ENCODE data around the gene CFAP77. TPM values are rescaled to one million over a fixed set of nuclear protein-coding genes. Genes with fewer than 3 reads are reported as not detected.

Gene CFAP77
- total RNA-seq, 1 donor from 2014 or later = 0.36 TPM

DNA sequence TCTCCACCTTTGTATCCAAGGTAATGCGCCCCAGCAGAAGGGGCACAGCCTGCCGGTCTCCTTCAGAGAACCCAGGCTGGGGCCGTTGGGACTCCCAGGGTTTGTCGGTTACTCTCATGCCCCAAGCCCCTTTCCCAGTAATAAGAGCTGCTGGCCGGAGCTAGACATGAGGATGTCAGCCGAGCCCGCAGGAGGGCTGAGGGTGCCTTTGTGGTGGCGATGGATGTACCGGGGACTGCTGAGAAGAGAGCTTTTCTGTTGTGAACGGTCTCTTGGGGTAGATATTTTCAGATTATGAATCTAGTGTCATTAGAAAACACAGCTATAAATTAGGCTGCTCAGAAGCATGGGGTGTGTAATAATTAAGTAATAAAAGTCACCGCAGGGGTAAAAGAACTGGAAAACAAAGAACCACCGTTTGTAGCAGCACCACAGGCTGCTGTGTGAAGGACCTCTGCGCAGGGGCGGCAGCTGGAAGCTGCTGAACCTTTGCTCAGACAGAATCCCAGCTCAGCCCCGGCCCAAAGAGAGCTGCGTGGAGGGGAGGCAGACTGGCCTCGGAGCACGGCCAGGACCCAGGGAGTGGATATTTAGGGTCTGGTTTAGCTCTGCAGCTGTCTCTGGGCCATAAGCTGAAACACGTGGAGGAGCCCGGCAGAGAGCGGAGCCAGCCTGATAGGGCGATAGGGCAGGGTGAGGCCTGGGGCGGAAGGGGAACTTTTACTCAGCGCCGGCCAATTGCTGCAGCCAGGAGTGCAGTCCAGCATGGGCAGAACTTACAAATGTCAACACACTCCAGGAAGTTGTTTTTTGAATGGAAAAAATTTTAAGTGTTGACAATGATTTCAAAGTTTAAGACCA lies 121.9 kb downstream of the CFAP77 start:
- H3K4me3 Mint-ChIP-seq (ENCODE audit: unreplicated experiment) = no peak overlapping the region
- Histone ChIP-seq H3K4me1 (ENCODE audit: insufficient read depth, low read length) (no peaks in the 10 kb centered on the region), H2AFZ (ENCODE audit: low read depth, low read length) (no peak overlapping the region), H4K20me1 (ENCODE audit: insufficient read depth, low read length) (no peaks in the 10 kb centered on the region), H3K36me3 (ENCODE audit: insufficient read depth, low read length) (no peaks in the 10 kb centered on the region), H3K4me2 (ENCODE audit: low read length) (no peak overlapping the region), H3K27me3 (ENCODE audit: insufficient read depth, low read length) (peaks cover 4% of the 10 kb centered on the region), H3K79me2 (ENCODE audit: insufficient read depth, low read length) (no peaks in the 10 kb centered on the region), H3K4me3 (ENCODE audit: insufficient read depth, low read depth, low read length) (no peak overlapping the region), H3K9ac (ENCODE audit: low read length) (no peak overlapping the region), H3K27ac (ENCODE audit: low read depth, low read length) (no peak overlapping the region), H3K9me3 (ENCODE audit: insufficient read depth, low read depth, low read length) (no peaks in the 10 kb centered on the region)
- no peak overlapping the region for H3K27ac Mint-ChIP-seq (ENCODE audit: unreplicated experiment)
- no peak for DNase-seq (ENCODE audit: low read depth)
- FAIRE-seq = no peak
- TF ChIP-seq, protein P1, sequence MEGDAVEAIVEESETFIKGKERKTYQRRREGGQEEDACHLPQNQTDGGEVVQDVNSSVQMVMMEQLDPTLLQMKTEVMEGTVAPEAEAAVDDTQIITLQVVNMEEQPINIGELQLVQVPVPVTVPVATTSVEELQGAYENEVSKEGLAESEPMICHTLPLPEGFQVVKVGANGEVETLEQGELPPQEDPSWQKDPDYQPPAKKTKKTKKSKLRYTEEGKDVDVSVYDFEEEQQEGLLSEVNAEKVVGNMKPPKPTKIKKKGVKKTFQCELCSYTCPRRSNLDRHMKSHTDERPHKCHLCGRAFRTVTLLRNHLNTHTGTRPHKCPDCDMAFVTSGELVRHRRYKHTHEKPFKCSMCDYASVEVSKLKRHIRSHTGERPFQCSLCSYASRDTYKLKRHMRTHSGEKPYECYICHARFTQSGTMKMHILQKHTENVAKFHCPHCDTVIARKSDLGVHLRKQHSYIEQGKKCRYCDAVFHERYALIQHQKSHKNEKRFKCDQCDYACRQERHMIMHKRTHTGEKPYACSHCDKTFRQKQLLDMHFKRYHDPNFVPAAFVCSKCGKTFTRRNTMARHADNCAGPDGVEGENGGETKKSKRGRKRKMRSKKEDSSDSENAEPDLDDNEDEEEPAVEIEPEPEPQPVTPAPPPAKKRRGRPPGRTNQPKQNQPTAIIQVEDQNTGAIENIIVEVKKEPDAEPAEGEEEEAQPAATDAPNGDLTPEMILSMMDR (IDR thresholded peaks at IDR 0.05; ENCODE audit: insufficient read depth, low read depth, low read length) = no peak
- TF ChIP-seq EZH2 (IDR thresholded peaks at IDR 0.05; ENCODE audit: insufficient read depth, low read length) = no peak
- H3K9me3 Mint-ChIP-seq (ENCODE audit: unreplicated experiment) = peaks cover 3% of the 10 kb centered on the region
- H3K36me3 Mint-ChIP-seq (ENCODE audit: low read depth, unreplicated experiment) = no peaks in the 10 kb centered on the region
- no peaks in the 10 kb centered on the region for H3K4me1 Mint-ChIP-seq (ENCODE audit: low read depth, unreplicated experiment)
- peaks cover 5% of the 10 kb centered on the region for H3K27me3 Mint-ChIP-seq (ENCODE audit: low read depth, unreplicated experiment)

DNA sequence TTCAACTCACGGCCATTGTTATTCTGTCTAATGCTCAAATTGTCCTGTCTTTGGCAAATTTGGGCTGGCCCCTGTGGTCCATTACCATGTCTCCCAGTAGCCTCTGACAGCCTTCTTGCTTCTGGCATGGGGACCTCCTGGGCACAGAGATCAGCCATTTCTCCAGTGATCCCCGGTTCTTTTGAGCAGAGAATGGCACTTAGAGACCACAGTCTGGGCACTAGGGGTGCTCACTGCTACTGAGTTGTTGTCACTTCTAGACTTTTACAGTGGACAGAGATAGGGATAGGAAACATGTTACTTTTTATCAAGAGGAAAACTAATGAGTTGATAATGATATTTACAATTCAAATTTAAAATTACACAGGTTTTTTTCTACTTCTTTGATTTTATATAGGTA lies 124.8 kb downstream of the CFAP77 start:
- H3K4me1 Mint-ChIP-seq (ENCODE audit: low read depth, unreplicated experiment) = no peaks in the 10 kb centered on the region

More for the DNA sequence above, 124.8 kb downstream of the CFAP77 start:
- H3K79me2 ChIP-seq (ENCODE audit: insufficient read depth, low read length) = no peaks in the 10 kb centered on the region
- H3K27me3 ChIP-seq (ENCODE audit: insufficient read depth, low read length) = peaks cover 4% of the 10 kb centered on the region
- DNase-seq (ENCODE audit: low read depth) (no peak), FAIRE-seq (no peak)
- H4K20me1 ChIP-seq (ENCODE audit: insufficient read depth, low read length) = no peaks in the 10 kb centered on the region
- Mint-ChIP-seq H3K4me3 (ENCODE audit: unreplicated experiment) (no peak overlapping the region), H3K27ac (ENCODE audit: unreplicated experiment) (no peak overlapping the region), H3K9me3 (ENCODE audit: unreplicated experiment) (peaks cover 3% of the 10 kb centered on the region), H3K27me3 (ENCODE audit: low read depth, unreplicated experiment) (peaks cover 13% of the 10 kb centered on the region), H3K36me3 (ENCODE audit: low read depth, unreplicated experiment) (no peaks in the 10 kb centered on the region)
- H3K9ac ChIP-seq (ENCODE audit: low read length) = no peak overlapping the region
- no peak overlapping the region for H3K27ac ChIP-seq (ENCODE audit: low read depth, low read length)
- no peak overlapping the region for H2AFZ ChIP-seq (ENCODE audit: low read depth, low read length)
- H3K9me3 ChIP-seq (ENCODE audit: insufficient read depth, low read depth, low read length) = no peaks in the 10 kb centered on the region
- no peaks in the 10 kb centered on the region for H3K36me3 ChIP-seq (ENCODE audit: insufficient read depth, low read length)
- no peak for TF ChIP-seq EZH2 (IDR thresholded peaks at IDR 0.05; ENCODE audit: insufficient read depth, low read length)
- TF ChIP-seq, protein P1 (IDR thresholded peaks at IDR 0.05; ENCODE audit: insufficient read depth, low read depth, low read length) = no peak
- H3K4me3 ChIP-seq (ENCODE audit: insufficient read depth, low read depth, low read length) = no peak overlapping the region
- no peaks in the 10 kb centered on the region for H3K4me1 ChIP-seq (ENCODE audit: insufficient read depth, low read length)
- H3K4me2 ChIP-seq (ENCODE audit: low read length) = no peak overlapping the region
